Measurements from ENCODE around the gene SCLT1.

The SCLT1 gene

GRCh38 chr4:128863312-128864075 lies 229.8 kb downstream of the SCLT1 start:
- no peak overlapping the region for H3K4me3 ChIP-seq (ENCODE audit: low read depth, low read length)
- H3K9me3 ChIP-seq (ENCODE audit: severe bottlenecking), result no peaks in the 10 kb centered on the region
- no peaks in the 10 kb centered on the region for H3K27me3 ChIP-seq (ENCODE audit: insufficient read depth, low read depth, severe bottlenecking)
- peaks cover 84% of the 10 kb centered on the region for H3K36me3 ChIP-seq
- DNase-seq, result peak; percentile 90
- no peak overlapping the region for H3K27ac ChIP-seq
- TF ChIP-seq, protein P1, sequence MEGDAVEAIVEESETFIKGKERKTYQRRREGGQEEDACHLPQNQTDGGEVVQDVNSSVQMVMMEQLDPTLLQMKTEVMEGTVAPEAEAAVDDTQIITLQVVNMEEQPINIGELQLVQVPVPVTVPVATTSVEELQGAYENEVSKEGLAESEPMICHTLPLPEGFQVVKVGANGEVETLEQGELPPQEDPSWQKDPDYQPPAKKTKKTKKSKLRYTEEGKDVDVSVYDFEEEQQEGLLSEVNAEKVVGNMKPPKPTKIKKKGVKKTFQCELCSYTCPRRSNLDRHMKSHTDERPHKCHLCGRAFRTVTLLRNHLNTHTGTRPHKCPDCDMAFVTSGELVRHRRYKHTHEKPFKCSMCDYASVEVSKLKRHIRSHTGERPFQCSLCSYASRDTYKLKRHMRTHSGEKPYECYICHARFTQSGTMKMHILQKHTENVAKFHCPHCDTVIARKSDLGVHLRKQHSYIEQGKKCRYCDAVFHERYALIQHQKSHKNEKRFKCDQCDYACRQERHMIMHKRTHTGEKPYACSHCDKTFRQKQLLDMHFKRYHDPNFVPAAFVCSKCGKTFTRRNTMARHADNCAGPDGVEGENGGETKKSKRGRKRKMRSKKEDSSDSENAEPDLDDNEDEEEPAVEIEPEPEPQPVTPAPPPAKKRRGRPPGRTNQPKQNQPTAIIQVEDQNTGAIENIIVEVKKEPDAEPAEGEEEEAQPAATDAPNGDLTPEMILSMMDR (IDR thresholded peaks at IDR 0.05; ENCODE audit: low read depth, low read length), result peak; percentile 85

GRCh38 chr4:128862608-128863311 lies 230.6 kb downstream of the SCLT1 start:
- Histone ChIP-seq H3K27ac (no peak overlapping the region), H3K4me3 (ENCODE audit: low read depth, low read length) (no peak overlapping the region), H3K9me3 (ENCODE audit: severe bottlenecking) (no peaks in the 10 kb centered on the region), H3K36me3 (peaks cover 84% of the 10 kb centered on the region), H3K27me3 (ENCODE audit: insufficient read depth, low read depth, severe bottlenecking) (no peaks in the 10 kb centered on the region)
- TF ChIP-seq, protein P1 (IDR thresholded peaks at IDR 0.05; ENCODE audit: low read depth, low read length), result no peak
- no peak for DNase-seq

DNA sequence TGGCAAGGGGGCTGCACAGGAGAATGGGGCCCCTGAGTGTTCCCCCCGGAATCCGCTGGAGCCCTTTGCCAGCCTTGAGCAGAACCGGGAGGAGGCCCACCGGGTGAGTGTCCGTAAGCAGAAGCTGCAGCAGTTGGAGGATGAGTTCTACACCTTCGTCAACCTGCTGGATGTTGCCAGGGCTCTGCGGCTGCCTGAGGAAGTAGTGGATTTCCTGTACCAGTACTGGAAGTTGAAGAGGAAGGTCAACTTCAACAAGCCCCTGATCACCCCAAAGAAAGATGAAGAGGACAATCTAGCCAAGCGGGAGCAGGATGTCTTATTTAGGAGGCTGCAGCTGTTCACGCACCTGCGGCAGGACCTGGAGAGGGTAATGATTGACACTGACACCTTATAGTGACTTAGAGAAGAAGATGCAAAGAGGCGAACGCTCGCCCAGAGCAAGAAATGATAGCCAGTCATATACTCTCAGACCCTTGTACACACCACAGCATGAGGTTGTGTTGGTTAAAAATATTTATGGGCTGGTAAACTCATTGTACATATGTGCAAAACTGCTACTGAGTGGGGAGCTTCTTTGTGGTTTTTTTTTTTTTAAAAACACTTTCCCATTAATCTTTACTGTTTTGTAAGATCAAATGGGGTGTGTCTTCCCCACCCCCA lies 231.4 kb downstream of the SCLT1 start:
- Histone ChIP-seq H3K27ac (no peak overlapping the region), H3K36me3 (peaks cover 87% of the 10 kb centered on the region), H3K27me3 (ENCODE audit: insufficient read depth, low read depth, severe bottlenecking) (no peaks in the 10 kb centered on the region), H3K4me3 (ENCODE audit: low read depth, low read length) (no peak overlapping the region), H3K9me3 (ENCODE audit: severe bottlenecking) (no peaks in the 10 kb centered on the region)
- no peak for DNase-seq
- TF ChIP-seq, protein P1 (IDR thresholded peaks at IDR 0.05; ENCODE audit: low read depth, low read length), result no peak

GRCh38 chr4:128859887-128860677 lies 233.3 kb downstream of the SCLT1 start:
- Histone ChIP-seq H3K36me3 (peaks cover 98% of the 10 kb centered on the region), H3K4me3 (ENCODE audit: low read depth, low read length) (no peak overlapping the region), H3K27ac (no peak overlapping the region), H3K27me3 (ENCODE audit: insufficient read depth, low read depth, severe bottlenecking) (no peaks in the 10 kb centered on the region), H3K9me3 (ENCODE audit: severe bottlenecking) (no peaks in the 10 kb centered on the region)
- DNase-seq, result no peak
- TF ChIP-seq, protein P1 (IDR thresholded peaks at IDR 0.05; ENCODE audit: low read depth, low read length), result no peak

GRCh38 chr4:128858879-128859671 lies 234.3 kb downstream of the SCLT1 start:
- Histone ChIP-seq H3K9me3 (ENCODE audit: severe bottlenecking) (no peaks in the 10 kb centered on the region), H3K4me3 (ENCODE audit: low read depth, low read length) (no peak overlapping the region), H3K36me3 (peaks cover 98% of the 10 kb centered on the region), H3K27ac (no peak overlapping the region), H3K27me3 (ENCODE audit: insufficient read depth, low read depth, severe bottlenecking) (no peaks in the 10 kb centered on the region)
- DNase-seq, result no peak
- TF ChIP-seq, protein P1 (IDR thresholded peaks at IDR 0.05; ENCODE audit: low read depth, low read length), result no peak
